ENCODE results near the gene INO80.
A peak's percentile ranks its signal among the peaks of the same experiment; 100 is the strongest.

The INO80 gene

GRCh38 chr15:41128174-41128902 lies 12.3 kb upstream of the INO80 start:
- no peak for DNase-seq (ENCODE audit: low spot score)
- peaks cover 36% of the 10 kb centered on the region for H3K27me3 Mint-ChIP-seq (ENCODE audit: low read depth)
- H3K4me3 Mint-ChIP-seq, result no peak overlapping the region
- no peak overlapping the region for H3K27ac Mint-ChIP-seq
- no peaks in the 10 kb centered on the region for H3K4me1 Mint-ChIP-seq (ENCODE audit: low read depth)
- no peaks in the 10 kb centered on the region for H3K36me3 Mint-ChIP-seq (ENCODE audit: low read depth)
- H3K9me3 Mint-ChIP-seq, result peaks cover 2% of the 10 kb centered on the region

- no peak overlapping the region for H3K4me3 Mint-ChIP-seq
- H3K27ac Mint-ChIP-seq, result no peak overlapping the region
Measured at GRCh38 chr15:41125931-41126642, 10.0 kb upstream of the INO80 start.

GRCh38 chr15:41125063-41125669 lies 9.1 kb upstream of the INO80 start:
- Mint-ChIP-seq H3K4me1 (ENCODE audit: low read depth) (no peaks in the 10 kb centered on the region), H3K4me3 (no peak overlapping the region)

More at GRCh38 chr15:41125931-41126642, 10.0 kb upstream of the INO80 start:
- Mint-ChIP-seq H3K36me3 (ENCODE audit: low read depth) (no peaks in the 10 kb centered on the region), H3K27me3 (ENCODE audit: low read depth) (peaks cover 22% of the 10 kb centered on the region), H3K9me3 (peaks cover 2% of the 10 kb centered on the region), H3K4me1 (ENCODE audit: low read depth) (no peaks in the 10 kb centered on the region)
- no peak for DNase-seq (ENCODE audit: low spot score)

GRCh38 chr15:41124058-41124457 lies 8.0 kb upstream of the INO80 start:
- no peak for DNase-seq (ENCODE audit: low spot score)
- H3K36me3 Mint-ChIP-seq (ENCODE audit: low read depth), result no peaks in the 10 kb centered on the region
- H3K27me3 Mint-ChIP-seq (ENCODE audit: low read depth), result peaks cover 22% of the 10 kb centered on the region
- H3K27ac Mint-ChIP-seq, result no peak overlapping the region
- H3K9me3 Mint-ChIP-seq, result peaks cover 2% of the 10 kb centered on the region
- H3K4me1 Mint-ChIP-seq (ENCODE audit: low read depth), result peaks cover 2% of the 10 kb centered on the region
- H3K4me3 Mint-ChIP-seq, result no peak overlapping the region

More at GRCh38 chr15:41125063-41125669, 9.1 kb upstream of the INO80 start:
- no peak for DNase-seq (ENCODE audit: low spot score)
- H3K9me3 Mint-ChIP-seq, result peaks cover 2% of the 10 kb centered on the region
- peaks cover 22% of the 10 kb centered on the region for H3K27me3 Mint-ChIP-seq (ENCODE audit: low read depth)
- H3K36me3 Mint-ChIP-seq (ENCODE audit: low read depth), result no peaks in the 10 kb centered on the region
- H3K27ac Mint-ChIP-seq, result no peak overlapping the region

GRCh38 chr15:41122849-41123248 lies 6.8 kb upstream of the INO80 start:
- Mint-ChIP-seq H3K27me3 (ENCODE audit: low read depth) (peaks cover 20% of the 10 kb centered on the region), H3K27ac (no peak overlapping the region)

GRCh38 chr15:41121951-41122350 lies 5.9 kb upstream of the INO80 start:
- H3K4me3 Mint-ChIP-seq, result no peak overlapping the region
- peaks cover 20% of the 10 kb centered on the region for H3K27me3 Mint-ChIP-seq (ENCODE audit: low read depth)
- H3K27ac Mint-ChIP-seq, result no peak overlapping the region
- no peak for DNase-seq (ENCODE audit: low spot score)
- no peaks in the 10 kb centered on the region for H3K36me3 Mint-ChIP-seq (ENCODE audit: low read depth)
- no peaks in the 10 kb centered on the region for H3K9me3 Mint-ChIP-seq
- H3K4me1 Mint-ChIP-seq (ENCODE audit: low read depth), result peaks cover 2% of the 10 kb centered on the region

More at GRCh38 chr15:41122849-41123248, 6.8 kb upstream of the INO80 start:
- no peak overlapping the region for H3K4me3 Mint-ChIP-seq
- no peak for DNase-seq (ENCODE audit: low spot score)
- no peaks in the 10 kb centered on the region for H3K9me3 Mint-ChIP-seq
- H3K4me1 Mint-ChIP-seq (ENCODE audit: low read depth), result peaks cover 2% of the 10 kb centered on the region
- H3K36me3 Mint-ChIP-seq (ENCODE audit: low read depth), result no peaks in the 10 kb centered on the region

- Mint-ChIP-seq H3K9me3 (no peaks in the 10 kb centered on the region), H3K27me3 (ENCODE audit: low read depth) (no peaks in the 10 kb centered on the region), H3K4me3 (peak overlapping the region; percentile 95), H3K4me1 (ENCODE audit: low read depth) (peaks cover 13% of the 10 kb centered on the region), H3K27ac (peak overlapping the region; percentile 99), H3K36me3 (ENCODE audit: low read depth) (peaks cover 17% of the 10 kb centered on the region)
- DNase-seq (ENCODE audit: low spot score), result peak; percentile 4
Measured at GRCh38 chr15:41116962-41117252, 827 bp upstream of the INO80 start.

- peak; percentile 71 for DNase-seq (ENCODE audit: low spot score)
- peak overlapping the region; percentile 95 for H3K4me3 Mint-ChIP-seq
- no peaks in the 10 kb centered on the region for H3K27me3 Mint-ChIP-seq (ENCODE audit: low read depth)
- H3K4me1 Mint-ChIP-seq (ENCODE audit: low read depth), result peaks cover 13% of the 10 kb centered on the region
- H3K27ac Mint-ChIP-seq, result peak overlapping the region; percentile 99
- peaks cover 17% of the 10 kb centered on the region for H3K36me3 Mint-ChIP-seq (ENCODE audit: low read depth)
- H3K9me3 Mint-ChIP-seq, result no peaks in the 10 kb centered on the region
Measured at GRCh38 chr15:41115652-41116115, 396 bp downstream of the INO80 start.

- no peak for DNase-seq (ENCODE audit: low spot score)
- H3K27ac Mint-ChIP-seq, result peak overlapping the region; percentile 98
- no peaks in the 10 kb centered on the region for H3K27me3 Mint-ChIP-seq (ENCODE audit: low read depth)
- H3K36me3 Mint-ChIP-seq (ENCODE audit: low read depth), result peaks cover 17% of the 10 kb centered on the region
- peaks cover 13% of the 10 kb centered on the region for H3K4me1 Mint-ChIP-seq (ENCODE audit: low read depth)
- peak overlapping the region; percentile 95 for H3K4me3 Mint-ChIP-seq
- H3K9me3 Mint-ChIP-seq, result no peaks in the 10 kb centered on the region
Measured at GRCh38 chr15:41115161-41115651, 874 bp downstream of the INO80 start.

- DNase-seq (ENCODE audit: low spot score), result no peak
- Mint-ChIP-seq H3K36me3 (ENCODE audit: low read depth) (peaks cover 16% of the 10 kb centered on the region), H3K27me3 (ENCODE audit: low read depth) (no peaks in the 10 kb centered on the region), H3K4me3 (no peak overlapping the region), H3K9me3 (no peaks in the 10 kb centered on the region), H3K4me1 (ENCODE audit: low read depth) (peaks cover 1% of the 10 kb centered on the region), H3K27ac (no peak overlapping the region)
Measured at GRCh38 chr15:41106947-41107346, 9.1 kb downstream of the INO80 start.

GRCh38 chr15:41105348-41106334 lies 10.4 kb downstream of the INO80 start:
- H3K27me3 Mint-ChIP-seq (ENCODE audit: low read depth), result no peaks in the 10 kb centered on the region
- H3K36me3 Mint-ChIP-seq (ENCODE audit: low read depth), result peaks cover 20% of the 10 kb centered on the region
- DNase-seq (ENCODE audit: low spot score), result no peak
- H3K4me1 Mint-ChIP-seq (ENCODE audit: low read depth), result peaks cover 5% of the 10 kb centered on the region
- no peak overlapping the region for H3K27ac Mint-ChIP-seq
- H3K9me3 Mint-ChIP-seq, result no peaks in the 10 kb centered on the region
- no peak overlapping the region for H3K4me3 Mint-ChIP-seq

GRCh38 chr15:41104234-41104633 lies 11.8 kb downstream of the INO80 start:
- Mint-ChIP-seq H3K36me3 (ENCODE audit: low read depth) (peaks cover 20% of the 10 kb centered on the region), H3K4me1 (ENCODE audit: low read depth) (peaks cover 7% of the 10 kb centered on the region), H3K9me3 (no peaks in the 10 kb centered on the region), H3K27me3 (ENCODE audit: low read depth) (no peaks in the 10 kb centered on the region), H3K27ac (no peak overlapping the region), H3K4me3 (no peak overlapping the region)
- DNase-seq (ENCODE audit: low spot score), result no peak

GRCh38 chr15:41102854-41103253 lies 13.2 kb downstream of the INO80 start:
- no peaks in the 10 kb centered on the region for H3K27me3 Mint-ChIP-seq (ENCODE audit: low read depth)
- H3K36me3 Mint-ChIP-seq (ENCODE audit: low read depth), result peaks cover 11% of the 10 kb centered on the region
- H3K27ac Mint-ChIP-seq, result no peak overlapping the region
- no peak overlapping the region for H3K4me3 Mint-ChIP-seq
- DNase-seq (ENCODE audit: low spot score), result no peak
- peaks cover 7% of the 10 kb centered on the region for H3K4me1 Mint-ChIP-seq (ENCODE audit: low read depth)
- no peaks in the 10 kb centered on the region for H3K9me3 Mint-ChIP-seq

All from T-helper 2 cell treated with Interferon-gamma antibody and Interleukin-4, amounts not matched to agents 5 μg/mL and 100 μg/mL, for 36 hours (primary cell).